ENCODE data around the gene IRF2BPL. TPM values are rescaled to one million over a fixed set of nuclear protein-coding genes. Genes with fewer than 3 reads are reported as not detected.

IRF2BPL gene
- total and polyA plus RNA-seq, 9 of the 15 experiments (the other 6 are each of a cell fraction or from before 2014, with no cell fraction given) = 0.52 to 21.6 (median 2.5) TPM

DNA sequence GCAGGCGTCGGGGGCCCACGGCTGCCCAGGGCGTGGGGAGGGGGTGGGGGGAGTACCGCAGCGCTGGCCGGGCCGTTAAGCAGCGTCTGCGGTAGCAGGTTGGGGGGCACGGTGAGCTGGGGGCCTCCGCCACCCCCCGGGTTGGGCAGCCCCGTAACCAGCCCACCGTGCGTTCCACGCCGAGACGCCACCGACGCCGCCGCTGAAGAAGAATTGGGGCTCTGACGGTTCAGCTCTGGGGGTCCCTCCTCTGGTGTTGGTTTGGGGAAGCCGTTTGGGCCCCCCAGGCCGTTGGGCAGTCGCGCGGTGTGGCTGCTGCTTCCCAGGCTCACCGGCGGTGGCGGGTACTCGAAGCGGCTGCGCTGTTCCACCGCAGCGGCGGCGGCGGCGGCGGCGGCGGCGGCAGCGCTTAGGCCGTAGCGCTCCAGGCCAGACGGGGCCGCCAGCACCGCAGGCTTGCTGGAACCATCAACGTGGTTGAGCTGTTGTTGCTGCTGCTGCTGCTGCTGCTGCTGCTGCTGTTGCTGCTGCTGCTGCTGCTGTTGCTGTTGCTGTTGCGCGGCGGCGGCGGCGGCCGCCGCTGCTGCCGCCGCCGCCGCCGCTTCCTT lies 1.5 kb downstream of the IRF2BPL start:
- peak; percentile 67 for ATAC-seq
- Histone ChIP-seq H3K4me1 (replicated peaks in 1 of 2; ENCODE audit: control insufficient read depth in 2 of 2, insufficient read depth in 2 of 2, low read length in 2 of 2) (peaks cover 25 to 57% of the 10 kb centered on the region in 2 experiments), H3K9me1 (ENCODE audit: control insufficient read depth, insufficient read depth, low read length) (peaks cover 5% of the 10 kb centered on the region), H3K36me3 (ENCODE audit: control insufficient read depth, insufficient read depth, low read length) (peaks cover 24% of the 10 kb centered on the region; the same call in 2 of the 3 replicates), H3K9me3 (replicated peaks; ENCODE audit: control insufficient read depth, insufficient read depth, low read depth, low read length) (no peaks in the 10 kb centered on the region), H4K20me1 (replicated peaks; ENCODE audit: control insufficient read depth, insufficient read depth, low read length) (peaks cover 4% of the 10 kb centered on the region; the same call in 1 of the 2 replicates), H3K4me2 (ENCODE audit: insufficient read depth, low read length) (peak overlapping the region; percentile 73; the same call in 1 of the 2 replicates), H3K27ac (ENCODE audit: extremely low read depth, low read depth, low read length) (peak overlapping the region; percentile 95; the same call in 2 of the 3 replicates), H3K4me3 (peak overlapping the region; percentile 65), H3K79me2 (ENCODE audit: control insufficient read depth, insufficient read depth, low read length) (peaks cover 42% of the 10 kb centered on the region), H2AFZ (ENCODE audit: low read depth, low read length) (no peak overlapping the region), H3K9ac (ENCODE audit: insufficient read depth in 1 of 2, low read depth in 2 of 2, low read length in 2 of 2) (peak overlapping the region; percentile 79 to 96; a peak in 3 of 4 replicates), H3K27me3 (ENCODE audit: control insufficient read depth in 2 of 2, insufficient read depth in 2 of 2, low read length in 2 of 2) (no peaks in the 10 kb centered on the region)
- DNase-seq (ENCODE audit: extremely low read depth in 1 of 4, low spot score in 3 of 4) = peak; percentile 37 to 57 (median 42)
- ChIA-PET POLR2A (interaction anchor here (0.8 to 1.4 kb wide), 5 partner anchors 10 to 69 kb away, joined by 3 to 4 read pairs (median 3); no protein-coding TSS in a partner anchor), CTCF (ENCODE audit: low intra/inter-chr PET ratio) (no interaction called here)
- no peak for FAIRE-seq
- intact Hi-C loops (cut with micrococcal nuclease) = loop anchor here (5.0 to 10.0 kb wide), 2 partner anchors 65 to 112 kb away; no protein-coding TSS in a partner anchor
- WGBS (ENCODE audit: insufficient coverage, low coverage, missing lambda C conversion rate) = 2% methylated on average over 15 of the region's 65 CpGs
- in situ Hi-C loops (cut with MboI) = no loop called here
- BruUV-seq (replicated peaks) = no TSS peak
- TF ChIP-seq FOXM1 (IDR thresholded peaks at IDR 0.05; ENCODE audit: low read depth) (no peak), FOXM1 (CRISPR knock-in tag; IDR thresholded peaks at IDR 0.05; ENCODE audit: low read depth) (no peak), KLF13 (tag; IDR thresholded peaks at IDR 0.05; ENCODE audit: borderline replicate concordance, low read depth) (no peak), ZNF561 (CRISPR knock-in tag; conservative IDR thresholded peaks at IDR 0.05) (no peak), ZFX (CRISPR knock-in tag; IDR thresholded peaks at IDR 0.05) (peak; percentile 1; the same call in 1 of the 2 replicates), SMAD1 (IDR thresholded peaks at IDR 0.05; ENCODE audit: low read depth, low read length, partially characterized antibody) (no peak), FOXJ2 (tag; IDR thresholded peaks at IDR 0.05) (no peak), ZNF609 (CRISPR knock-in tag; IDR thresholded peaks at IDR 0.05; ENCODE audit: borderline replicate concordance) (no peak)
- TF ChIP-seq, protein P1, sequence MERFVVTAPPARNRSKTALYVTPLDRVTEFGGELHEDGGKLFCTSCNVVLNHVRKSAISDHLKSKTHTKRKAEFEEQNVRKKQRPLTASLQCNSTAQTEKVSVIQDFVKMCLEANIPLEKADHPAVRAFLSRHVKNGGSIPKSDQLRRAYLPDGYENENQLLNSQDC (CRISPR knock-in tag; IDR thresholded peaks at IDR 0.05) = peak; percentile 88; the same call in 1 of the 2 replicates
- TF ChIP-seq, protein P2, sequence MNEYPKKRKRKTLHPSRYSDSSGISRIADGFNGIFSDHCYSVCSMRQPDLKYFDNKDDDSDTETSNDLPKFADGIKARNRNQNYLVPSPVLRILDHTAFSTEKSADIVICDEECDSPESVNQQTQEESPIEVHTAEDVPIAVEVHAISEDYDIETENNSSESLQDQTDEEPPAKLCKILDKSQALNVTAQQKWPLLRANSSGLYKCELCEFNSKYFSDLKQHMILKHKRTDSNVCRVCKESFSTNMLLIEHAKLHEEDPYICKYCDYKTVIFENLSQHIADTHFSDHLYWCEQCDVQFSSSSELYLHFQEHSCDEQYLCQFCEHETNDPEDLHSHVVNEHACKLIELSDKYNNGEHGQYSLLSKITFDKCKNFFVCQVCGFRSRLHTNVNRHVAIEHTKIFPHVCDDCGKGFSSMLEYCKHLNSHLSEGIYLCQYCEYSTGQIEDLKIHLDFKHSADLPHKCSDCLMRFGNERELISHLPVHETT (CRISPR knock-in tag; conservative IDR thresholded peaks at IDR 0.05 in 1 of 2, IDR thresholded peaks at IDR 0.05 in 1 of 2) = 0 out of 4 replicates have a peak, but pooled peaks of 1 of the 2 experiments have one; percentile 27

Measured in K562 (cell line).